Brain microvascular endothelial cell (primary cell): Measurements from ENCODE around the gene SYTL4.

Experiments used
- DNase-seq: peaks from one replicate; pipeline ENCODE4 v3.0.0-alpha.2; 2020
- H3K27ac ChIP-seq: fragments of 250-450 bp; sonication (Bioruptor Pico); 2 replicates; pipeline ENCODE4 v1.5.1; 2020; ENCODE audit warnings: mild to moderate bottlenecking, moderate library complexity
- H3K27me3 ChIP-seq: fragments of 250-450 bp; sonication (Bioruptor Pico); replicated peaks from 2 replicates; pipeline ENCODE4 v1.5.1; 2020; ENCODE audit warnings: mild to moderate bottlenecking
- H3K36me3 ChIP-seq: fragments of 250-450 bp; sonication (Bioruptor Pico); replicated peaks from 2 replicates; pipeline ENCODE4 v1.5.1; 2020; ENCODE audit warnings: mild to moderate bottlenecking
- H3K4me3 ChIP-seq: 2 replicates; pipeline ENCODE4 v1.5.1; 2011; ENCODE audit warnings: low read depth, mild to moderate bottlenecking, control low read depth, low read length, moderate library complexity
- CTCF ChIP-seq: IDR thresholded peaks from 2 replicates; pipeline ENCODE4 v1.5.1; 2011; ENCODE audit warnings: low read depth, mild to moderate bottlenecking, moderate library complexity, low read length, control low read depth, inconsistent platforms; ENCODE audit errors: missing control alignments
- in situ Hi-C: cut with HindIII; loops from 2 replicates; pipeline ENCODE4 v1.10.0; 2017; ENCODE audit warnings: low sequenced_read_pairs, low pct_ligation_motif_present

SYTL4 gene

GRCh38 chrX:100643956-100644860 lies 87.7 kb downstream of the SYTL4 start, which contains the start of gene SRPX2:
Gene SRPX2 (plus strand): TSS chrX:100644199. CDS start chrX:100646323, 2,124 bp downstream.
- H3K36me3 ChIP-seq = no peaks in the 10 kb centered on the region
- DNase-seq = peak; percentile 81
- in situ Hi-C loops = no loop called here
- H3K27ac ChIP-seq = peak within 1 kb of the TSS; percentile 79
- no peaks in the 10 kb centered on the region for H3K27me3 ChIP-seq
- no peak for TF ChIP-seq CTCF
- H3K4me3 ChIP-seq = peak within 1 kb of the TSS; percentile 68

DNA sequence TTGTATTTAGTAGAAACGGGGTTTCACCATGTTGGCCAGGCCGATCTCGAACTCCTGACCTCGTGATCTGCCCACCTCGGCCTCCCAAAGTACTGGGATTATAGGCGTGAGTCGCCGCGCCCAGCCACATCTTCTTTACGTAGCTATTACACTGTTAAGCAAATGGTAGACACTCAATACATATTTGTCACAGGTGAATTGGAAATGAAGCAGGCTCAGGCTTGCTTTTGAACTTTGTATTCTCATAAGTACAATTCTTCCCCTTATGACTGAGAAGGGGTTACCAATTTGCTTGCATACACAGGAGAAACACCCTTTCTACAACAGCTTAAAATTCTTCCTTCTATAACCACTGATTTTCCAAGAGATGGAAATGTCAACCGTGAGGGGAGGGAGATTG lies 88.7 kb downstream of the SYTL4 start:
- in situ Hi-C loops = no loop called here

DNA sequence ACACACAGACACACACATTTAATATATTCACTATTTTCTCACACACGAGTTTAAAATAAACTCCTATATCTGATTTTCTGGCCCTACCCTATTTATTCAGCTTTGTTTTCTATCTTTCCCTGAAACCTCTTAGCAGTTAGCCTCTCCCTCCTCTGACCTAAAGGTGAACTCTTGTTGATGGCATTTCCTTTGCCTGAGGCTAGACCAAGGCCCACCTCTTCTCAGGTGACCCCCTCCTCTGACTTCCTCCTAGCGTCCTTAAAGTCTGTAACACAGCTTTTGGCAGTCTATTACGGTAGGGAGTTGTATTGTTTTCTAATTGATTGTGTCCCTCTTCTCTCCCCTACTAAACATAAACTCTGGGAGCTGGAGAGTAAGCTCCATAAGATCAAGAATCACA lies 89.6 kb downstream of the SYTL4 start:
- in situ Hi-C loops = no loop called here
- no peaks in the 10 kb centered on the region for H3K27me3 ChIP-seq
- H3K36me3 ChIP-seq = no peaks in the 10 kb centered on the region
- H3K27ac ChIP-seq = no peak overlapping the region
- no peak overlapping the region for H3K4me3 ChIP-seq
- DNase-seq = no peak
- TF ChIP-seq CTCF = no peak

More for the DNA sequence above, 88.7 kb downstream of the SYTL4 start:
- H3K4me3 ChIP-seq = no peak overlapping the region
- H3K27me3 ChIP-seq = no peaks in the 10 kb centered on the region
- no peak for TF ChIP-seq CTCF
- no peak for DNase-seq
- H3K27ac ChIP-seq = peak overlapping the region; percentile 79
- H3K36me3 ChIP-seq = no peaks in the 10 kb centered on the region

DNA sequence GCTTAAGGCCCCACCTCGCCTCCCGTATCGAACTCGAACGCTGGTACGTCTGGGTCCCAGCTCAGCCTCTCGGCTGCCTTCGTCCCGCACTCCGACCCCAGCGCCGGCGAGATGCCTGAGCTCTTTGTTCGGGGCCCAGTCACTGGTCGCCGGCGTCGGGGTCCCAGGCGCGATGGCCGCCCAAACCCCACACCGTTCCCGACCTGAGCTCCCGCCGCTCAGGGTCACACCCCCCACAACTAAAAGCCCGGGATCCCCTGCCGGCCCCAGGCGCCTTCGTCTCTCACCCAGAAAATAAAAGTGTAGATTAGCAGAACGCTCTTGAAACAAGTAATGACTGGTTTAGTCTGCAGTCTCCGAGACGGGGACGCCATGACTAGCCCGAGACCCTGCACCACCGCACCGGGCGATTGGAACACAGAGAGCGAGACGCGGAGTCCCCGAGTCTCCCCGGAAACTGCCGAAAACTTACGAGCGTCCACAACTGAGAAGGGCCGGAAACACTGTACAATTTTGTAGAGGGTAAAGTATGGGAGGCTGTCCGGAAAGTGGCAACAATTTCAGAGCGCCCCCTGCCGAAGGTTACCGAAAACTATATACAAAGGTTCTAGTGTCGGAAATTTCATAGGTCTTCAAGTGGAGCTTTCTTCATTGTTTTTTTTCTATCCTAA lies 95.5 kb downstream of the SYTL4 start, which contains the start of gene TSPAN6:
TSS of gene TSPAN6 (minus strand) at position 486 of the 671 bp plus-strand sequence. CDS start at position 374, 112 bp downstream.
- in situ Hi-C loops = no loop called here
- H3K4me3 ChIP-seq = peak within 1 kb of the TSS; percentile 73
- H3K36me3 ChIP-seq = peaks cover 2% of the 10 kb centered on the region
- no peaks in the 10 kb centered on the region for H3K27me3 ChIP-seq
- DNase-seq = peak; percentile 89
- peak within 1 kb of the TSS; percentile 73 for H3K27ac ChIP-seq
- TF ChIP-seq CTCF = peak; percentile 61

DNA sequence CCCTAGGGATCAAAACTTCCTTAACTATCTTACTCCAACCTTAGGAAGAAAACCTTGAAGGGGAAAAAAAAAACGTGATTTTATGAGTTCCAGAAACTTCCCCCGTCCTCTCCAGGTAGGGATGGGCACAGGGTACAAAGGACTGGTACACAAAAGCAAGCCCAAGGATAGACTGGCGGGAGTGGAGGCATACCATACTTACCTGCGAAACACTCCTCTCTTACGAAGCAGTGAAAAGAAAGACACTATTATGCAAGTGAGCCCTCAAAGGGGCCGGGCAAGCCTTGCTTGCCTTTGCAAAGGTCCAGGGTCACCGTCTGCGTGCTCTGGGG lies 96.0 kb downstream of the SYTL4 start:
- peaks cover 2% of the 10 kb centered on the region for H3K36me3 ChIP-seq
- H3K27ac ChIP-seq = peak overlapping the region; percentile 73
- in situ Hi-C loops = no loop called here
- no peaks in the 10 kb centered on the region for H3K27me3 ChIP-seq
- H3K4me3 ChIP-seq = peak overlapping the region; percentile 73
- DNase-seq = no peak
- no peak for TF ChIP-seq CTCF
